ENCODE data around the gene HMGB1. TPM values are rescaled to one million over a fixed set of nuclear protein-coding genes. Genes with fewer than 3 reads are reported as not detected.

HMGB1 gene
- total and polyA plus RNA-seq, 2 donors (not counting 3 experiments of a cell fraction or from before 2014, with no cell fraction given): 111 to 670 TPM

DNA sequence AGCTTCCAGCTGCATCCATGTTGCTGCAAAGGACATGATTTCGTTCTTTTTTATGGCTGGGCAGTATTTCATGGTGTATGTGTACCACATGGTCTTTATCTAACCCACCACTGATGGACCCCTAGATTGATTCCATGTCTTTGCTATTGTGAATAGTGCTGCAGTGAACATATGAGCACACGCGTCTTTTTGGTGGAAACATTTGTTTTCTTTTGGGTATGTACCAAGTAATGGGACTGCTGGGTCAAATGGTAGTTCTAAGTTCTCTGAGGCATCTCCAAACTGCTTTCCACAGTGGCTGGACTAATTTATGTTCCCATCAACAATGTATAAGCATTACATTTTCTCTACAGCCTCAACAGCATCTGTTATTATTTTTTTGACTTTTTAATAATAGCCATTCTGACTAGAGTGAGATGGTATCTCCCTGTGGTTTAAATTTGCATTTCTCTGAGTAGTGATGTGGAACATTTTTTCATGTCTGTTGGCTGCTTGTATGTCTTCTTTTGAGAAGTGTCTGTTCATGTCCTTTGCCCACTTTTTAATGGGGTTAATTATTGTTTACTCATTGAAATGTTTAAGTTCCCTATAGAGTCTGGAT, 50.2 kb downstream of the HMGB1 start:
- Histone ChIP-seq H3K4me2 (ENCODE audit: insufficient read depth, low read length) (no peak overlapping the region), H3K9me1 (replicated peaks; ENCODE audit: control insufficient read depth, extremely low read depth, insufficient read depth, low read length) (no peaks in the 10 kb centered on the region), H3K9ac (replicated peaks; ENCODE audit: extremely low read depth, insufficient read depth, low read length) (no peak overlapping the region), H3K9me3 (replicated peaks; ENCODE audit: control insufficient read depth, insufficient read depth, low read length) (no peaks in the 10 kb centered on the region), H4K20me1 (replicated peaks; ENCODE audit: control insufficient read depth, extremely low read depth, insufficient read depth, low read length) (no peaks in the 10 kb centered on the region), H3K4me1 (ENCODE audit: control insufficient read depth, extremely low read depth, insufficient read depth, low read length) (no peaks in the 10 kb centered on the region), H2AFZ (ENCODE audit: low read depth, low read length) (no peak overlapping the region), H3K27me3 (ENCODE audit: control insufficient read depth in 2 of 2, insufficient read depth in 2 of 2, low read length in 2 of 2) (no peaks in the 10 kb centered on the region), H3K79me2 (ENCODE audit: control insufficient read depth, insufficient read depth, low read length) (no peaks in the 10 kb centered on the region), H3K36me3 (ENCODE audit: control insufficient read depth in 2 of 2, extremely low read depth in 1 of 2, insufficient read depth in 2 of 2, low read length in 2 of 2) (no peaks in the 10 kb centered on the region), H3K4me3 (replicated peaks in 1 of 3; ENCODE audit: insufficient read depth in 1 of 3, low read depth in 1 of 3, low read length in 3 of 3) (no peak overlapping the region), H3K27ac (ENCODE audit: insufficient read depth, low read depth, low read length) (no peak overlapping the region)
- ChIA-PET CTCF (interaction anchor here (1.4 kb wide), 1 partner anchor 7 kb away, joined by 5 read pairs; no protein-coding TSS in a partner anchor), POLR2A (no interaction called here)
- dilution Hi-C loops (cut with MboI; ENCODE audit: extremely low pct_ligation_motif_present, low sequenced_read_pairs): no loop called here
- peak; percentile 35 for FAIRE-seq
- BruUV-seq (replicated peaks): no TSS peak
- intact Hi-C loops (cut with micrococcal nuclease): no loop called here
- TF ChIP-seq, protein P1, sequence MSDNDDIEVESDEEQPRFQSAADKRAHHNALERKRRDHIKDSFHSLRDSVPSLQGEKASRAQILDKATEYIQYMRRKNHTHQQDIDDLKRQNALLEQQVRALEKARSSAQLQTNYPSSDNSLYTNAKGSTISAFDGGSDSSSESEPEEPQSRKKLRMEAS (IDR thresholded peaks at IDR 0.05; ENCODE audit: insufficient read depth, insufficient read length): no peak
- TF ChIP-seq JUN (IDR thresholded peaks at IDR 0.05; ENCODE audit: borderline replicate concordance, insufficient read depth, insufficient read length, low read depth) (no peak), EZH2 (IDR thresholded peaks at IDR 0.05; ENCODE audit: borderline replicate concordance, low read depth, low read length, severe bottlenecking) (no peak), MYC (IDR thresholded peaks at IDR 0.05; ENCODE audit: low read depth, low read length) (no peak), FOS (IDR thresholded peaks at IDR 0.05; ENCODE audit: borderline replicate concordance, insufficient read depth, low read length) (no peak), GATA2 (IDR thresholded peaks at IDR 0.05; ENCODE audit: insufficient read depth, insufficient read length, low read depth, low read length) (no peak), POLR2AphosphoS5 (IDR thresholded peaks at IDR 0.05; ENCODE audit: insufficient read depth, low read depth, low read length) (no peak), POLR2A (IDR thresholded peaks at IDR 0.05; ENCODE audit: low read depth, low read length) (no peak)
- TF ChIP-seq, protein P2, sequence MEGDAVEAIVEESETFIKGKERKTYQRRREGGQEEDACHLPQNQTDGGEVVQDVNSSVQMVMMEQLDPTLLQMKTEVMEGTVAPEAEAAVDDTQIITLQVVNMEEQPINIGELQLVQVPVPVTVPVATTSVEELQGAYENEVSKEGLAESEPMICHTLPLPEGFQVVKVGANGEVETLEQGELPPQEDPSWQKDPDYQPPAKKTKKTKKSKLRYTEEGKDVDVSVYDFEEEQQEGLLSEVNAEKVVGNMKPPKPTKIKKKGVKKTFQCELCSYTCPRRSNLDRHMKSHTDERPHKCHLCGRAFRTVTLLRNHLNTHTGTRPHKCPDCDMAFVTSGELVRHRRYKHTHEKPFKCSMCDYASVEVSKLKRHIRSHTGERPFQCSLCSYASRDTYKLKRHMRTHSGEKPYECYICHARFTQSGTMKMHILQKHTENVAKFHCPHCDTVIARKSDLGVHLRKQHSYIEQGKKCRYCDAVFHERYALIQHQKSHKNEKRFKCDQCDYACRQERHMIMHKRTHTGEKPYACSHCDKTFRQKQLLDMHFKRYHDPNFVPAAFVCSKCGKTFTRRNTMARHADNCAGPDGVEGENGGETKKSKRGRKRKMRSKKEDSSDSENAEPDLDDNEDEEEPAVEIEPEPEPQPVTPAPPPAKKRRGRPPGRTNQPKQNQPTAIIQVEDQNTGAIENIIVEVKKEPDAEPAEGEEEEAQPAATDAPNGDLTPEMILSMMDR (IDR thresholded peaks at IDR 0.05; ENCODE audit: extremely low read depth in 1 of 2, insufficient read depth in 1 of 2, low read depth in 1 of 2, low read length in 2 of 2): no peak
- DNase-seq (ENCODE audit: low read depth, low spot score): no peak

Data from endothelial cell of umbilical vein (primary cell).